ENCODE measurements around the gene FAM3D.
A peak's percentile ranks its signal among the peaks of the same experiment; 100 is the strongest.

Gene FAM3D

DNA sequence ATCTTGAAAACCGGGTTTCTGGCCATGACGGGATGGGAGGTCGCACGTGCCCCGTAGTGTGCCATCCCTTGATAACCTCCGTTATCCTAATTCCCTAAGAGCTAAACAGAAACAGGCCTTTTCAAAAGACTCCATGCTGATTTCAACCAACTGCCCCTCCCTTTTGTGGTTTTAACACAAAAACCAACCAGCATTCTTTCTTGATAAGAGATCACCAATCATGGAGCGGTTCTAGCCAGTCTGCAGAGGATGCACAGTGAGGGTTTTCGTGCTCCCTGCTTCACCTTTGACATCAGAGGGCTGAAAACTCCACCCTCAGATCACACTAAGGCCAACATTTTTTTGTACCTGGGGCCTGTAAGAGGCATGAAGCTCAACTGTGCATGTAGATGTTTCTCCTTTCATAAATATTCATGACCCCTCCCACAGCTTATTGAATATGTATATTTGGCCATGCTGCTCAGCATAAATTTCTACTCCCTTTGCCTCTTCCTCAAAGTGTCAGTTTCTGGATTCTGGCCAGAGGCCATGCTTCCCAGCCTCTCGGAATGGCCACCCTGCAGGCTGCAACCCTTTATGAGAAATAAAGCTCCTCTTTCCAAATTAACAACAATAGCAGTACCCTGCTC lies 41.3 kb downstream of the FAM3D start:
- peak; percentile 13 for DNase-seq

DNA sequence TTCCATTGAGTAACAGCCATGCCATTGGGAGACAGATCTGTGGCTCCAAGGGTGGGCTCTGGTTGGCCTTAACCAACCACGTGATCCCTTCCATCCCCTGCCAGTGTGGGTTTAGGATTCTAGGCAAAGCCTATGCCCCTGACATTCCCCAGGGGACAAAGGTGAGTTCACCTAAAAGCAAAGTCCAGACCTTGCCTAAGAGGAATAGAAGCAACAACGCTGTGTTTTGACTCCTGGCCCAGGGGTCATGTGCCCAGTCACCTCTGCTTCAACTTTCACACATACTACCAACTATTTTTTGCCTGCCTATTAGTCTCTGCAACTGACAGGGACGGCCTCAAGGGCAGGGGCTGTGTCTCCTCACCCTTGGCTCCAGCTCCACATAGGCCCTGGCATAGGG lies 42.0 kb downstream of the FAM3D start:
- DNase-seq: no peak

DNA sequence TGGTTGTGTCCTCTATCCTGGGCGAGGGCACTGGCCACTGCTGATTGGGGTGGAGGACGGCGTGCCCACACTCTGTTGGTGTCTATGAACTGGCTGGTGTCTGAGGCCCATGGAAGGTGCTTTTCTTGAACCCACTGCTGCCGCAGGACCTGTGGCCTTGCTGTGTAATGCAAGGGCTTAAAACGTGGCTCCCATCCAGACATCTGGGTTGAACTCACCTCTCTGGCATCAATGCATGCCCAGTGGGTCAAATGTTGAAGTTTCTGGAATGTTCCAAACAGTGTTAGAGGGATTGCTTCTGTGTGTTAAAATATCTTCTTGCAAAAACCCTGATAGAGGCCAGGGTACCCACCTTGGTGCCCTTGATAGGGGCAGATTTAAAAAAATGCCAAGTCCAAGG lies 42.6 kb downstream of the FAM3D start:
- peak; percentile 8 for DNase-seq

DNA sequence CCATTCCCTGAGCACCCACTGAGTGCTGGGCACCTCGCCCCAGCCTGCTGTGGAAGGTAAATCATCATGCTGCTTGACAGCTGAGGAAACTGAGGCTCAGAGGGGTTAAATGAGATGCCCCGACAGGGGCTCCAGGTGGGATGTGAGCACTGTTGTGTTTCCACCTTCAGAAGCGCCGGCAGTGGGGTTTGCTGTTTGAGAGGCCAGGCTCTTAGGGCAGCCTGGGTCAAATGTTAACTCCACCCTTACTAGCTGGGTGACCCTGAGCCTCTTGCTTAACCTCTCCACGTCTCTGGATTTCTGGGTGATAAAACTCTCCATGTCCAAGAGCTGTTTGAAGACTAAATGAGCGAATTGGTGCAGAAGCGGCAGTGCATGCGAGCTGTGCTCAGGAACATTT lies 43.1 kb downstream of the FAM3D start:
- DNase-seq: no peak

DNA sequence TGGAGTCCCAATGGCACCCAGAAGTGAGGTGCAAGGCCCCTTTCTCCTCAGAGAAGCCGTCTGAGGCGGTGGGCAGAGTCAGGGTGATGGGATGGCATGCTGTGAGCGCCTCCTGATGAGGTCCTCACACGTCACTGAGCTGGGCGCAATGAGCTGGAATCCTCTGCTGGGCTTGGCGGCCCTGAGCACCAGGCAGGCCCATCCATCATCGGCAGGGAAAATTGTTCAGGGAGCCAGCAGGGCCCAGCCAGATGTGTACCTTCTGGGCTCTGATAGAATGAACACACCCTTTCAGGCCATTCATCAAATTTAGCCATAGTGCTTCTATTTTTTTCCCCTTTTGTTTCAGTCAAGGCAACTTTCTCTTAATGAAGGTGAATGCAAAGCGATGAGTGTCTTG lies 43.7 kb downstream of the FAM3D start:
- no peak for DNase-seq

DNA sequence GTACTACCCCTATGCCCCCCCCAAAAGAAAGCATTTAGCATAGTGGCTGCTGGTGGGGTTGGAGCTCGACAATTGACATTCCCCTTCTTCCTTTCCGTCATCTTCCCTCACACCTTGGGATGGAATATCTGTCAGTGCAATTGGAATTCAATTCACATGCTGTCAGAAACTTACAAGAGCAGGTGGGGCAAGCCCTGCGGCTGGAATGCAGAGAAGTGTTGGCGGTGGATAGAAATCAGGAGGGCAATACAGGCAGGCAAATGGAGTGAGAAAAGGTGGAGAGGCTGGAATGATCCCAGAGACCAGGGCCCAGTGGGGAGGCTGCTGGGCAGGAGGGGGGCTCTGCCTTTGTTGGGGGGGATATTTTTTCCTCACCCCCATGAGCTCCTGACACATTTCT lies 44.1 kb downstream of the FAM3D start:
- DNase-seq: no peak

DNA sequence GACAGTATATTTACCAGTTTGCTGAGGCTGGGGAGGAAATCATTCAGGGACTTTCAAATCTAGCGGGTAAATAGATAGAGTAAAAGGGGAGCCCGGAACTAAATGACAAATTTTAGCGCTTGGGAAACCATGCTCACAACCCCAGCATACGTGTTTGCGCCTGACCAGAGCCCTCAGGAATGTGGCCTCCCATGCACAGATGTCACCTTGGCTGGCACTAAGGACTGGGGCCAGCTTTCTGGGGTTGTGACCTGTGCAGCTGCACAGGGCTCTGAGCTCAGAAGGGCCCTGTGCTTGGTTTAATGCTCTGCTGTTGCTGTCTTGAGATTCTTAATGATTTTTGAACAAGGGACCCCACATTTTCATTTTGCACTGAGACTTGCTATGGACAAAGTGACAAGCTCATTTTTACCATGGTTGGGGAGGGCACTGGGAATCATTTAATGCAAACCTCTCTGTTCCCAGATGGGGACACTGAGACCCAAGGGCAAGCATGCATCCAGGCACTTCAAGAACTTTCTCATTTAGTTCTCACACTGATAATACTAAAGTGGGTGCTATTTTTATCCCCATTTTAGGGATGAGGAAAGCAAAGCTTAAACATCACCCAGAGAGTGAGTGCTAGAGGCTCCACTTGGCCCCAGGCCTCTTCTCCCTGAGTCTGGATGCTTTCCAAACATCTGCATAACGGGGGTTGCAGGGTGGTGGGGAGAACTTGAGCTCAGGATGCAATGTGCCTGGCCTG lies 45.3 kb downstream of the FAM3D start:
- no peak for DNase-seq

DNA sequence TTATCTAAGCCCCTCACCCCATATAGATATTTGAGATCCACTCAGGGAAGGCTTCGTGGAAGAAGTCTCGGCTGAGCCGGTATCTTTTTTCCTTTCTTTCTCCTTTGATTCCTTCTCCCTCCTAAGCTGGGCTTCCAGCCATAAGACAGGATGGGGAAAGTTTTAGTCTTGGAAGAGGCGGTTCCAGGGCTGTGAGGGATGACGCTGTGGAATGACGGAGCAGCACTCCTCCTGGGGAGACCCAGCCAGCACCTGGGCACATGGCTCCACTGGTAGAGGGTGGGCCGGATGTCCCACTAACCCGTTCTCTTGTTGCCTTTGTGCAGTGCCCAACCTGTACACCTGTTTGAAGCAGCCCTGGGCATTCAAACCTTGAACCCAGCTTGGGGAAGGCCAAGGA lies 46.2 kb downstream of the FAM3D start:
- DNase-seq: no peak

DNA sequence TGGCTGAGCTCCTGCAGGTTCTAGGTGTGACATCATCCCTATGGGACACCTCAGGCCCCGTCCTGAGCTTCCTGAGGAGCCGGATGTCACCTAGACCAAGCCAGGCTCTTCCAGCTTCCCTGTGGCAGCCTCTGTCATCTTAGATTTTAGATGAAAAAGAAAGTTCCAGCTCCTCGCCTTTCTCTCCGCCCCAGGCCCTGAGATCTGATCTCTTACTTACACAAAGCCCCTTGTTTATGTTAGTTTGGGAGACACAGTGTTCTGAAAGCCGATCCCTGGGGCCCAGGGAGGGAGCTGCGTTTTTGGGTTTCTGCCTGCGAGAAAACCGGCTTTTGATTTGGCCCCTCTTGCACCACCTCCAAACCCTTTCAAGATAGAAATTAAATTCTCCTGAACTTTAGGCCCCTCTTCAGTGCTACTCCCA lies 49.2 kb downstream of the FAM3D start:
- DNase-seq: no peak

DNA sequence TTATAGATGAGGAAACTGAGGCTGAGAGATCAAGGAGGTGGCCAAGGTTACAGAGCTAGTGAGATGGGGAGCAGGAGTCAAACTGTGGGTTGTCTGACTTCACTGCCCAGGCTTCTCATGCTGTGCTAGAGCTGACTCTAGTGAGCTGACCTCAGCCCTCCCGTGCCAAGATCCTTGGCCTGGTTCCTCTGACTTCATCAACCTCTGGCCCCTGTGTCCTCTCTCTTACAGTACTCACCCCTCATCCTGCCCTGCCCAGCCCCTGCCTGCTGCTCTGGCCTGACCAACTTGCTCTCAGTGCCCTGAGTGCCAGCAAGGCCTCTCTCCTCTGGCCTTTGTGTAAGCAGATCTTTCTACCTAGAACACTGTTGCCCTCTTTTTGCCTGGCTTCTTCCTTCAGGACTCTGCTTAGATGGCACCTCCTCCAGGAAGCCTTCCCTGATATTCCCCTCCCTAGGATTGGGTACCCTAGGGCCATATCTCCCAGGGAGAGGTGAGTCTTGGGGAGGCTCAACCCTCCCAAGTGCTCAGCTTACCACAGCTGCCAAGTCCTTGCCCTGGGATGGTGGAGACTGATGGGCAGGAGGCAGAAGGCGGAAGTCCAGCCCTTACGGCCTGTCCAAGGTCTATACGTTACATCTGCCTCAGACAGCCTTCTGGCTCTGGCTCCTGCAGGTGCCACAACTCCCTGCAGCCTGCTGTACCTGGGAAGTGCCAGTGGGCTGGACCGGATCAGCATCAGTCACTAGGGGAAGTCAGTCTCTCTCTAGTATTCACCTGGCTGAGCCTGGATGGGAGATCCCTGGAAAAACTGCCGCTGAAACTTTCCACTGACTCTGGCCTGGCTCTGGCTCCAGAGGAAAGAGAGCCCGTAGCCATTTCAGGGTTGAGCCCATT lies 53.1 kb downstream of the FAM3D start:
- DNase-seq: no peak

DNA sequence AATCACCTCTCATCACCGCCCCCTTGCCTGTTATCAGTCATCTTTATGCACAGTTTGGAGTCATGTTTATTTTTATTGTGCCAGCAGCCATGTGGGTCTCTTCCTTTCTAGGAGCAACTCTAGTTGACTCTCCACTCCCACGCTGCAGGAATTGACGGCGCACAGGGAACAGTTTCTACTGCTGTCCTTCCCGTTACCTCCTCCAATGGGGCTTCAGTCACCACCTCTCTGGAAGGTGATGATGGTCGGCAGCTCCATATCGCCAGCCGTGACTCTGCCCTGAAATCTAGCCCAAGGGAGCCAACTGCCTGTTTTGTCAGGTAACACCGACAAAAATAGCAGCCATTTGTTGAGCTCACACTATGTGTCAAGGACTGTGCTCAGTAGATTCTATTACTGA lies 53.7 kb downstream of the FAM3D start:
- no peak for DNase-seq

DNA sequence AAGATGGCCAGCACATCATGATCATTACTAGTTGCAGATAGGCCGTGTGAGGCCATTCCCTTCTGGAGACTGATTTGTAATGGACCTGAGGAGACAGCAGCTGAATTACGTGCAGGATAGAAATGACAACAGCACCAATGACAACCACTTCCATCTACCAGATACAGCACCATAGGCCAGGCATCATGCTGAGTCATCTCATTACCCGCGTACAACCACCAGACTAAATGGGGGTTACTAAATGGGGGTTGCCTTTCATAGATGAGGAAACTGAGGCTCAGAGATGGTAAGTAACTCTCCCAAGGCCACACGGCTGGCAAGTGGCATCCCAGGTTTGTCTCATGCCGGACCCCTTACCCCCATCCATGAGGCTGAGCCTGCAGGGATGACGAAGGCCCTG lies 56.6 kb downstream of the FAM3D start:
- DNase-seq: no peak

DNA sequence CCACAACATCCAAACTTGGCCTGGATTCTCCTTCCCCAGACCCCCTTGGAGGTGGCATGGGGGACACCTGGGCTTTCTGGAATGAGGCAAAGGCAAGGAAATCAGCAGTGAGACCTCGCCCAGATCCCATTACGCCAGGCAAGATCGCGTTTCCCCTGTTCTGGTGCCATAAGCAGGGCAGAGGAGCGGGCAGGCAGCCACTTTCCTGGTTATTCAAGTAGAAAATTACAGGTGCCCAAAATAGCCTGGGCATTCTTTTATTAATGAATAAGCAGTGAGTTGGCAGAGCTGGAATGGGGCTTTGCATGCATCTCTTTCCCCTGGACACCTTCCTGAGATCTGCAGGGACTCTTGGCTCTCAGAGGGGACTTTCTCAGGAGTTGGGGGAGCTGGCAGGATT lies 57.9 kb downstream of the FAM3D start:
- DNase-seq: no peak

DNA sequence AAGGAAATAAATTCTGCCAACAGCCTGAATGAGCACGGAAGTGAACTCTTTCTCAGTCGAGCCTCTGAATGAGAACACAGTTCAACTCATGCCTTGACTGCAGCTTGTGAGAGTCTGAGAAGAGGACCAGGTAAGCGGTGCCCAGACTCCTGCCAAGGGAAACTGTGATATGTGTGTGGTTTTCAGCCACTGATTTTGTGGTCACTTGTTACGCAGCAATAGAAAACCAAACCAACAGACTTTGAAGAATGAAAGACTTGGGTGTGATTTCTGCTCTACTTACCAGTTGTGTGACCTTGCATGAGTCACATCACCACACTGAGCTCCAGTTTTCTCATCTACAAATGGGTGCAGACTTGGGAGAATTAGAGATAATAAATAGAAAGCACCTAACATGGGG lies 58.8 kb downstream of the FAM3D start:
- no peak for DNase-seq

DNA sequence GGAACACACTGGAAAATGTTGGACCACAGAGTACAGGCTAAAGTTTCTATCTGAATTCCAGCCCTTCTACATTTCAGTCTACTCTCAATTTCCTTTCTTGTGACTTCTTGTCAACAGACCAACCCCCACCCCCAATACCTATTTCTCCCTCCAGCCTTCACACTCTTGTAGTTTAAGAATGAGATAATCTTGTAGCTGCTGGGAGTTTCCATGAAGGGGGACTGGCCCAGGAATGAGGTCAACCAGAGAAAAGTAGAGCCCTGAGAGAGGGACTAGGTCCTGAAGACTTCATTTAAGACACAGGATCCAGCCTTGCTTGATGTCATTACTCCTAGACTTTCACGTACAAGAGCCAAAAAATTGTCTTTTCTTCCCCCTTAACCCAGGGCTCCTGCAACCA lies 59.9 kb downstream of the FAM3D start:
- DNase-seq: no peak

DNA sequence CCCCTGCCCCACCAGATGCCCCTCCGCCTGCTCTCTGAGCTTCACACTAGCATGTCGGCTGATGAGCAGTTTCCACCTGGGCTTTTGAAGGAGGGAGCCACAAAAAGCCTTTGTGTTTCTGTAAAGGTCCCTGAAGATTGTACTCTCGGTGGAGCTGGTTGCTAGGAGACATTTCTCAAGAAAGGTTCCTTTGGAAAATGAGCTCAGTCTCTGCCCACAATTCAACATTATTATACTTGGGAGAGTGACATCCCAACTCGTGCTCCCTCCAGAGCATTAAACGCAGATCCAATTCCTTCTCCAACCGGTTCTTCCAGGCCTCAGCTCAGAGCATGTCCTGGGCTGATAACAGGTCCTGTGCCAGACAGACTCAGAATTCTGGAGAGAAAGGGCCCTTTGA lies 62.5 kb downstream of the FAM3D start:
- DNase-seq: no peak

DNA sequence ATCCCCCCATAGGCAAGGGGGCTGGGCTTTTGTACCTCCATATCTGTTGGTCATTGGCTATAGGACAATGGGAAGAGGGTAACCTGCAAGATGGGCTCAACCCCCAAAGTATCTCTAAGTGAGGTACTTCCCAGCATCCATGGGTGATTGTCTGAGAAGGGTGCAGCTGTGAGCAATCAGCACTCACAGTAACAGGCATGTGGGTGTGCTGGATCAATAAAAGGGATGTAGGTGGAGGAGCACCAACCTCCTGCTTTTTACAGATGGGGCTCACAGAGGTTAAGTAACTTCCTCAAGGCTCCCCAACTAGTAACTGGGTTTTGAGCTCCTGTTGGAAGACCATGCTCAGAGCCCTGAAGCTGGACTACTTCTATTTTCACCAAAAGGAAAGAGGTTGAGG lies 63.0 kb downstream of the FAM3D start:
- no peak for DNase-seq

DNA sequence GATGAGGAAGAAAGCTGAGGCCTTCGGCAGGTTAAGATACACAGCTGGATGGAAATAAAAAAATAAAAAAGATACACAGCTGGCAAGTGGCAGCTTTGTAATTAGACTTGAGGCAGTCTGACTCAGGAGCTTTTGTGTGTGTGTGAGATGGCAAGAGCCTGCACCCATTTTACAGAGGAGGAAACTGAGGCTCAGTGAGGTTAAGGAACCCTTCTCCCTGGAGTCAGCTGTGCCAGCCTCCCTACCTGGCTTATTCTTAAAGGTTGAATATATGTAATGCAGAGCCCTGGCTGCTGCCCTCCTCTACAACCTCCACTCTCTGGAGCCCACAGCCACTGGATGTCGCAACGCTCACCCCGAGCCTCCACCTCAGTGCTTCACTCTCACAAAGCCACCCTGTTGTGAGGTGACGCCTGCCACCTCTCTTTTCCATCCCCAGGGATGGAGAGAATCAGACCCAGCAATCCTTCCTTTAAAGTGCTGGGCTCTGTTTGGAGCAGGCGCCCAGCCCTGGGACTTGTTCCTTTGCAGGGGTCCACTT lies 68.7 kb downstream of the FAM3D start:
- DNase-seq: no peak

DNA sequence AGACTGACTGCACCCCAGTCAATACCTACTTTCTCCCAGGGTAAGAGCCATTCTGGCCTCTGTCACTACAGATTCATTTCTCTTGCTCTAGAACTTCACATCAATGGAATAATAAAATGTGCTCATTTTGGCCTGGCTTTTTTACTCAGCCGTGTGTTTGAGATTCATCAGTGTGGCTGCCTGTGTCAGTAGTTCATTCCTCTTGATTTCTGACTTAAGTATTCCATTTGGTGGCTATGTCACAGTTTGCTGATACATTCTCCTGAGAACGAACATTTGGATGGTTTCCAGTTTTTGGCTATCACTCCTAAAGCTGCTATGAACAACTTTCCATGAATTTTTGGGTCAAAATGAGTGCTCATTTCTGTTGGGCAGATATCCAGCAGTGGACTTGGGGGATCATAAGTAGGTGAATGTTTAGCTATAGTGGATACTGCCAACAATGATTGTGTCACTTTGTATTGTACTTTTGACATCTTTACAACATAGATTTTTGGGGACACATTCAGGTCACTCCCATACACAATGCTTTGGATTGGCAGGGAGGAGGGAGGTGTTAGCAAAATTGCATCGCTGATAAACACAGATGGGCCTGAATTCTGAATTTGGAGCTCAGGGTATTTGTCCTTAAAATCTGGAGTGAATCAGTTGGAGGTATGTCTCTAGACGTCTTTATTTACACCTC lies 69.6 kb downstream of the FAM3D start:
- no peak for DNase-seq

DNA sequence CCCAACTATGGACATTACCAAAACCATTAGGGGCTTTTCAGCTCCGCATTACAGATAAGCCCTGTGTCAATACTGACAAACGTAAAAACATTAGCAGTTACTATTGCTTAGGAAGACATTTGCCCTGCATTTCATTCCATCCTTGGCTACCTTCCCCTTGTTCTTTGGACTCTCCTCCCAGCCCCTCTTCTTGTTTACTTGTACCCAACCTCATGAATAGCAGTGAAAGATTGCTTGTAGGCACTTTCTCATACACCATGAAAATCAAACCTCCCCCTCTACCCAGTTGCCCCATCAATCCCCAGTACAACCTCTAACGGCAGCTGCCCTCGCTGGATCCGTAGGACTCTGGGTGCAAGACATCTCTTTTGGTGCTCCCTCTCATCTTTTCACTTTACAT lies 72.5 kb downstream of the FAM3D start:
- DNase-seq: no peak

DNA sequence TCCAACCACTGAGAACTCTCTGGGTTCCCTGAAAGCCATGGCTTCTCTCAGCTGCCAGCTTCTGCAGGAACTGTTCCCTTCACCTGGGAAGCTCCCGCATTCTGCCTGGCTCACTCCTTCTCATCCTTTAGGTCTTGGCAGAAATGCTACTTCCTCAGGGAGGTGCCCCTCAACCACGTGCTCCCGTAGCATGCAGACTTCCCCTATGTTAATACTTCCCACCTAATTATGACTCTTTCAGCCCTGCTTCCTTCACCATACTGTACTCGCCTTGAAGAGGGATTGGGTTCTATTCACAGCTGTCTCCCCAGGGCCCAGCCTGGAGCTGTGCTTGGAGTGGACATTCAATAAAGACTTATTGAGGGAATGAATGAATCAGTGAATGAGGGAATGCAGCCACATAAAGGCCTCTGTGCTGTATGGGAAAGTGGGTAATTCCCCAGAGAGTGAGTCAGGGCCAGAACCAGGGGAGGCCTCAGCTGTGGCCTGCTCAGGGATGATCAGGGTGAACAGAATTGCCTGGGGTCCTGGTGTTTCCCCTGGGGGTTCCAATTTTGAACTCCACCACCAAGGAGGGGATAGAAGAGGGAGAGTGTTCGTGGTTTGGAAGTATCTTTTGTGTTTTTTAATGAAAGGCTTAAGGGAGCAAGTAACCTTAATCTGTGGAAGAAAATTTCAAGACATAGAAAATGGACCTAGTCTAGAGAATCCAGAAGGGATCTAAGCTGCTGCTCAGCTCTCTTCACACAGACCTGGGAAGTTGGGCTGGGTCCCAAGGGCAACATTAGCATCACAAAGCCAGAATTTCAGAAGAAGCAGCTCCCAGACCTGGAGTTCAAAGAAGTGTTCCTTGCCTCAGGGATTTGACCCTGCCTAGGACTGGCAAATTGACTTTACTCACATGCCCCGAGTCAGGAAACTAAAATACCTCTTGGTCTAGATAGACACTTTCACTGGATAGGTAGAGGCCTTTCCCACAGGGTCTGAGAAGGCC lies 74.8 kb downstream of the FAM3D start:
- no peak for DNase-seq
